IPS-NIHi11 (cell line): ENCODE results near the gene PDK2.

ENCODE experiments used
- DNase-seq: peaks from one replicate; pipeline ENCODE4 v3.0.0; 2012; ENCODE audit warnings: mixed read lengths, low spot score

The PDK2 gene

GRCh38 chr17:50094753-50095619, at the start of gene PDK2:
PDK2 (plus strand) TSS chr17:50095351; CDS start chr17:50095436, 85 bp downstream.
- peak; percentile 99 for DNase-seq

- DNase-seq = no peak
These were observed 49.0 kb upstream of the PDK2 start for GRCh38 chr17:50046179-50046578.

- DNase-seq = no peak
These were observed 48.5 kb upstream of the PDK2 start for GRCh38 chr17:50046667-50047066.

GRCh38 chr17:50047083-50047482, 48.1 kb upstream of the PDK2 start:
- no peak for DNase-seq

- no peak for DNase-seq
These were observed 47.5 kb upstream of the PDK2 start for GRCh38 chr17:50047488-50048126.

GRCh38 chr17:50048146-50048720, 46.9 kb upstream of the PDK2 start:
- no peak for DNase-seq

- DNase-seq = no peak
These were observed 46.2 kb upstream of the PDK2 start for GRCh38 chr17:50048988-50049387.

GRCh38 chr17:50049636-50050035, 45.5 kb upstream of the PDK2 start:
- DNase-seq = no peak

GRCh38 chr17:50050431-50051032, 44.6 kb upstream of the PDK2 start:
- no peak for DNase-seq

- no peak for DNase-seq
These were observed 44.0 kb upstream of the PDK2 start for GRCh38 chr17:50051082-50051576.

- DNase-seq = no peak
These were observed 43.5 kb upstream of the PDK2 start for GRCh38 chr17:50051606-50052005.

GRCh38 chr17:50052241-50052796, 42.8 kb upstream of the PDK2 start:
- no peak for DNase-seq

GRCh38 chr17:50052822-50053653, 42.1 kb upstream of the PDK2 start:
- DNase-seq = no peak

- DNase-seq = no peak
These were observed 41.5 kb upstream of the PDK2 start for GRCh38 chr17:50053654-50053960.

GRCh38 chr17:50055055-50055425, 40.1 kb upstream of the PDK2 start:
- DNase-seq = peak; percentile 65

- peak; percentile 85 for DNase-seq
These were observed 39.5 kb upstream of the PDK2 start, which contains the start of gene ITGA3 for GRCh38 chr17:50055426-50056216. ITGA3 (plus strand) TSS chr17:50056110; CDS start chr17:50056440, 330 bp downstream.

- peak; percentile 87 for DNase-seq
These were observed 38.8 kb upstream of the PDK2 start for GRCh38 chr17:50056217-50056960.

- DNase-seq = no peak
These were observed 38.2 kb upstream of the PDK2 start for GRCh38 chr17:50056961-50057330.

GRCh38 chr17:50057521-50057991, 37.6 kb upstream of the PDK2 start:
- no peak for DNase-seq
